GM18867 (cell line): ENCODE data around the gene HACE1.
"Not testable (repeated sequence)": the region's sequence is repeated elsewhere in the genome, so short reads cannot be mapped to it uniquely, and the experiment has no call there.

Source experiments
- ATAC-seq: cut with Tn5 transposase; IDR thresholded peaks from one replicate; pipeline ENCODE4 v1.9.1; 2021; ENCODE audit warnings: mild to moderate bottlenecking, moderate library complexity; ENCODE audit not compliant: unreplicated experiment

The HACE1 gene, protein sequence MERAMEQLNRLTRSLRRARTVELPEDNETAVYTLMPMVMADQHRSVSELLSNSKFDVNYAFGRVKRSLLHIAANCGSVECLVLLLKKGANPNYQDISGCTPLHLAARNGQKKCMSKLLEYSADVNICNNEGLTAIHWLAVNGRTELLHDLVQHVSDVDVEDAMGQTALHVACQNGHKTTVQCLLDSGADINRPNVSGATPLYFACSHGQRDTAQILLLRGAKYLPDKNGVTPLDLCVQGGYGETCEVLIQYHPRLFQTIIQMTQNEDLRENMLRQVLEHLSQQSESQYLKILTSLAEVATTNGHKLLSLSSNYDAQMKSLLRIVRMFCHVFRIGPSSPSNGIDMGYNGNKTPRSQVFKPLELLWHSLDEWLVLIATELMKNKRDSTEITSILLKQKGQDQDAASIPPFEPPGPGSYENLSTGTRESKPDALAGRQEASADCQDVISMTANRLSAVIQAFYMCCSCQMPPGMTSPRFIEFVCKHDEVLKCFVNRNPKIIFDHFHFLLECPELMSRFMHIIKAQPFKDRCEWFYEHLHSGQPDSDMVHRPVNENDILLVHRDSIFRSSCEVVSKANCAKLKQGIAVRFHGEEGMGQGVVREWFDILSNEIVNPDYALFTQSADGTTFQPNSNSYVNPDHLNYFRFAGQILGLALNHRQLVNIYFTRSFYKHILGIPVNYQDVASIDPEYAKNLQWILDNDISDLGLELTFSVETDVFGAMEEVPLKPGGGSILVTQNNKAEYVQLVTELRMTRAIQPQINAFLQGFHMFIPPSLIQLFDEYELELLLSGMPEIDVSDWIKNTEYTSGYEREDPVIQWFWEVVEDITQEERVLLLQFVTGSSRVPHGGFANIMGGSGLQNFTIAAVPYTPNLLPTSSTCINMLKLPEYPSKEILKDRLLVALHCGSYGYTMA

DNA sequence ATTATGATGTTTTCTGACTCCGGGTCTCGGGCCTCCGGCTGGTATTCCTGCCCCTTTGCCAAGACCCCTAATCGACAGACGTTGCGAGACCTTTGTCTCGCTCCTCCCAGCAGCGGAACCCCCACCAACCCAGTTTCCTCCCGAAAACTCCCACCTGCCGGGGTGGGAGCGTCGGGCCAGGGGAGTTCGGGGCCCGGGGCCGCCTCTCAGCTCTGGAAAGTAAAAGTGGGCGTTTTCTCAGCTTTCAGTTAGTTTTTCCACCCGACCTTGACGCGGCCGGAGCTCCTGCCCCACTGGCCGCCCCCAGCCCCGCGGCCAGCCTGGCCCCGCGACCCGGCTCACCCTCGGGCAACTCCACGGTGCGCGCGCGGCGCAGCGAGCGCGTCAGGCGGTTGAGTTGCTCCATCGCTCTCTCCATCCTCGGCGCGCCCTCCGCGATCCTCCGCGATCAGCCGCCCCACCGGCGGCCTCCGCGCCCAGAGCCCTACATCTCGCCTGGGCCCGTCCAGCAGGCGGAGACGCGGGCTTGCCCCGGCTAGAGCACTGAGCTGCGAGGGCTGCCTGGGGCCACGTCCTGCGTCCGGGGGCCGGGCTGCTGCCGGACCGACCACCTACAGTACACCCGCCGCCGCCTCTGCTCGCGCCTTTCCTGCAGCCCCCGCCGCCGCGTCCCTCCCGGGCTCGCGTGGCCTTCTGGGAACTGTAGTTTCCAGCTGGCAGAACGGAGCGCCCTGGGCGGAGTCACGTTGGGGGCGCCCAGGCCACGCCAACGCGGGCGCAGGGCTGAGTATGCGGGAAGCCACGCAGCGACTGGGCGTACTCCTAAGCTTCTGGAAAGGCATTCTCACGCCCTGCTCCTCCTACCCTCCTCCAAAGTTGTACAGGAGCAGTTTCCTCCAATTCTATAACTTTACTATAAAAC, at the start of gene HACE1:
HACE1 (minus strand) TSS at position 695 of the 922 bp plus-strand sequence; CDS start at position 418, 277 bp downstream.
- ATAC-seq, result peak; percentile 99

- no peak for ATAC-seq
These were observed 49.3 kb upstream of the HACE1 start for GRCh38 chr6:104908888-104909525.

DNA sequence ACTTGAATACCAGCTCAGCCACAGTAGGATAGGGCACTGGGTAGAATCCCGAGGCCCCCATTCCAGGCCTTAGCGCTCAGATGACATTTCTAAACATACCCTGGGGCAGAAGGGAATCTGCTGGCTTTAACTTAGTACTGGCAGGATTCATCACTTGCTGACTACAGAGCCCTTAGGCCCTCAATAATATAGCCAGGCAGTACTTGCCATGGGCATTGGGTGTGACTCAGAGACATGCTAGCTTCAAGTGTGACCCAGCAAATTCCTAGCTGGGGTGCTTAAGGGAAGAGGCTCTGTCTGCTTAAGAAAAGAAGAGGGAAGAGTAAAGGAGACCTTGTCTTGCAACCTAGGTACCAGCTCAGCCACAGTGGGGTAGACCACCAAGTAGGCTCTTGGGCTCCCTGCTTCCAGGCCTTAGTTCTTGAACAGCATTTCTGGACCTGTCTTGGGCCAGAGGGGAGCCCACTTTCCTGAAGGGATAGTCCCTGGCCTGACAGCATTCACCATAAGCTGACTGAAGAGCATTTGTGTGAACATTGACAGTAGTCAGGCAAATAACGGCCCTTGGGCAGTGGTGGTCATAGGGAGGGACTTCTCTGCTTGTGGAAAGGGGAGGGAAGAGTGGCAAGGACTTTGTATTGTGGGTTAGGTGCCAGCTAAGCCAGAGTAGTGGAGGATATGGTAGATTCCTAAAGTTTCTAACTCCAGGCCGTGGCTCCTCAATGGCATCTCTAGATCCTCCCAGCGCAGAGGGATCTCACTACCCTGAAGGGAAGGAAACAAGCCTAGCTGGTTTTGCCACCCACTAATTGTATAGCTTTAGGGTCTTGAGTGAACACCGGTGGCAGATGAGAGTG, 48.5 kb upstream of the HACE1 start:
- no peak for ATAC-seq

GRCh38 chr6:104898893-104899292, 39.2 kb upstream of the HACE1 start:
- ATAC-seq, result not testable (repeated sequence)

DNA sequence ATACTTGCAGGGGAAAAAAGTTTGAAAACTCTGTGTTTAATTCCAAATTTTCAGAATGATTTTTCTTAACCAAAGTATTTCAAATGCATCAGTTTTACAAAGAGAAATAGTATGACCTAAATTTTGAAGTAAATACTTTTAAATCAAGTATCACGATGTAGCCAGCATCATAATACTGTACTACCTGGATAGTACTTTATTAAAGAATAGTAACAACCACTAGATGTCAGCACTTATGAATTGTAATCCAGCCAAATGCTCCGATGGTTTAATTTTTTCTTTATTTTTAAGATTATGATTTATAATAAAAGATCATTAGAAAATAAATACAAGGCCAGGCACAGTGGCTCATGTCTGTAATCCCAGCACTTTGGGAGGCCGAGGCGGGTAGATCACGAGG, 37.2 kb upstream of the HACE1 start:
- ATAC-seq, result no peak

DNA sequence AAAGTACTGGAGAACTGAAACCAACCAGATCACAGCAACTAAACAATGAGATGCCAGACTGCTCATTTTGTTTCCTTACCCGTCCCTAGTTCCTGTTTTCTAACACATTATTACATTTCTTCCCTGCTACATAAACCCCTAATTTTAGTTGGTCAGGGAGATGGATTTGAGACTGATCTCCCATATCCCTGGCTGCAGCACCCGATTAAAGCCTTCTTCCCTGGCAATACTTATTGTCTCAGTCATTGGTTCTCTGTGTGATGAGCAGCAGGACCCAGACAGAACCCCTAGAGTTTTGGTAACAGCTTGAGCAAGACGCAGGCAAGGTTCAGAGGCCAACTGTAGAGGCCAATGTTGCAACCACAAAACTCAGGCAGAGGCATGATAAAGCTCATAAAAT, 28.3 kb upstream of the HACE1 start:
- ATAC-seq, result no peak

- no peak for ATAC-seq
These were observed 27.6 kb upstream of the HACE1 start for GRCh38 chr6:104887350-104887749.

GRCh38 chr6:104885518-104886043, 25.9 kb upstream of the HACE1 start:
- ATAC-seq, result no peak

DNA sequence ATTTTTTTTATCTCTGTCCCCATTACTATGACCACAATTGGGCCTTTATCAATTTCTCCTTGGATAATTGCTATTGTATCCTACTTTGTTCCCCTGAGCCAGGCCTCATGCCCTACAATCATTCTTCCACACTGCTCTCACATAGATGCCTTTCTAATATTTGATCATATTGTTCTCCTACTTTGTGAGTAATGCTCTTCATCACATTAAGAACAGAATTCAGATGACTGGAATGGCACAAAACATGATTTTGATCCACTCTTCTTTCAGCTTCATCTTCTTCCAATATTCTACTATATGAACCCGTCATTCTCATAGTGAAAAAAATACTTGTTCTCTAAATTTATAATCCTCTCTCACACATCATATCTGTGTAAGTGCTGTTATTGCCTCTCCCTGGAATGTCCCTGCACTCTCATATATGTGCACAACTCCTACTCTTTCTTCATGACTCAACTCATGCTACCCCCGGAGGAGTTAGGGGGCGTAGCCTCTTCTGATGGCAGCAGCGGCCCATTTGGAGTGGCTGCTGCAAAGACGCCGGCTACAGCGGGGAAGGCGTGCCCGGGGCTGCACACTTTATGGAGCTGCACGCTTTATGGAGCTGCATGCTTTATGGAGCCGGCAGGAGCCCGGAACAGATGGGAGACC, 25.3 kb upstream of the HACE1 start:
- no peak for ATAC-seq

- ATAC-seq, result no peak
These were observed 22.4 kb upstream of the HACE1 start for GRCh38 chr6:104881964-104882668.

GRCh38 chr6:104862456-104862855, 2.7 kb upstream of the HACE1 start:
- ATAC-seq, result no peak

- no peak for ATAC-seq
These were observed 502 bp upstream of the HACE1 start for GRCh38 chr6:104860221-104860620.

DNA sequence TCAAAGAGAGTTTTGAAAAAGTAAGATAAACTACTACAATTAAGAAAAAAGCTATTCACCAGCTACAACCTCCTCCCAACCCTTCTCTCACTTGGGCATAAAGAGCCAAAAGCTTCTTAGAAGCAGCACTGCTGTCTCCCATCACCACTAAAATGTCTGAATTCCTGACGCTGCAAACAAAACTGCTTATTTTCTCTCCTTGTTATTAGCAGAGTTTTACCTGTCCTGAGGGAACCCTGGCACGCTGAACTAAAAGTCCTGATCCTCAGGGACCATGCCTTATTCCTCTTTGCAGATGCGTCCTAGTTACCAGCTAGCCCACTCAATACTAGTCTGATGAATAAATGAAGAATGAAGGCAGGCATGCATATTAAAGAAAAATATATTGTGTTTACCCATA, 1.1 kb downstream of the HACE1 start:
- ATAC-seq, result no peak

DNA sequence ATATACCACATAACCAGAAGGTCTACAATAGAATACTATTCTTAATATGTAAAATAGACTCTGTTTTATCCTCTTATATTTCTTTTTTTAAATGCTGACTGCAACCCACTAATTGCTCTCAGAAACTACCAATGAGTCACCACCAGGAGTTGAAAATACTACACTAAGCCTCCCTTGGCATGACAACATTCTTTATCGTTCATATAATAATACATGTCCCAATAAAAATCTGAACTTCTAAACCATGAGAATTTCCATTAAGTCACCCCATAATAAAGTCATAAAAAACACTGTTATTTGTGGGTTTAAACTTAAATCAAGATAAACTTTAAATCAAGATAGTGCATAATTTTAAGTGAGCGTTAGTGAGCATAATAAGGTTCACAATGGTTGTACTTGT, 4.2 kb downstream of the HACE1 start:
- no peak for ATAC-seq

- ATAC-seq, result not testable (repeated sequence)
These were observed 12.0 kb downstream of the HACE1 start for GRCh38 chr6:104847721-104848120.

DNA sequence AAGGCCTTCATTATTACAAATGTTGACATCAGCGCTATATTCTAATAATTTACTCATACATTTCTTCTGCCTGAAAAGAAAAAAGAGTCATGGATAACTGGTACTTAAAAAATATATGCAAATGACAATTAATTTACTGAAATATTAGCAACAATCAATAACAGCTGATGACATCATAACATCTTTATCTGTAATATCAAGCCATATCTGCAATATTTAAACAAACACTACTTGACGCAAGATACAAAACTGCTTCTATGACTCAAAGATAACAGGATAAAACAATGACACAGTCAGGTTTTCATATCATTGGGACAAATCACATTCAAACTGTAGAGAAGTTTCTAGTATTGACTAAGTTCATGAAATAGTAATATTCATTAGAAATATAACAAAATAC, 16.5 kb downstream of the HACE1 start:
- ATAC-seq, result no peak

GRCh38 chr6:104837158-104837557, 22.6 kb downstream of the HACE1 start:
- no peak for ATAC-seq

GRCh38 chr6:104836479-104837020, 23.2 kb downstream of the HACE1 start:
- not testable (repeated sequence) for ATAC-seq
